ENCODE data around the gene LRP8. TPM values are rescaled to one million over a fixed set of nuclear protein-coding genes. Genes with fewer than 3 reads are reported as not detected.

LRP8 gene
- total and polyA plus RNA-seq, 2 experiments from 2014 or later = 2.4 to 2.7 TPM

DNA sequence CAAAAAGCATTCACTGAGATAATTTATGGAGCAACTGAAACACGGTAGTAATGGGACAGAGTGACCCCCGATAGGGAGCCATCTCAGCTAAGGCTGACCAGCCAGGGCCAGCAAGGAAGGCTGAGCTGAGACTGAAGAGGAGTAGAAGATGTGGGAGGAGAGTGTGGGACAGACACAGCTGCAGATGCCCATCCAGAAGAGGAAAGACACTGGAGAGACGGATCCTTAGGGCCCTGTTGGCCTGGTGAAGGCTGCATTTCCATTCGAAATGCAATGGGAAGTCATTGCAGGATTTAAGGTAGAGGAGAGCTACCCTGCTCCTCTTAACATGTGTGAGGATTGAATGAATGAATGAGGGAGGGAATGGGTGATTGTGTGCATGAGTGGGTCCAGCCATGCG, 44.0 kb upstream of the LRP8 start:
- Histone ChIP-seq H3K9me2 (replicated peaks; ENCODE audit: insufficient read depth) (no peaks in the 10 kb centered on the region), H3K4me1 (ENCODE audit: insufficient read depth) (no peaks in the 10 kb centered on the region), H3K27me3 (peaks cover 3% of the 10 kb centered on the region), H3K9me3 (ENCODE audit: low read depth) (no peaks in the 10 kb centered on the region), H3K4me2 (no peak overlapping the region), H3K36me3 (replicated peaks; ENCODE audit: insufficient read depth, low read depth) (no peaks in the 10 kb centered on the region), H2AFZ (no peak overlapping the region), H3K4me3 (no peak overlapping the region), H3K79me2 (no peaks in the 10 kb centered on the region), H4K20me1 (ENCODE audit: insufficient read depth, poor library complexity, severe bottlenecking) (no peaks in the 10 kb centered on the region), H3K27ac (no peak overlapping the region)
- TF ChIP-seq, protein P1, sequence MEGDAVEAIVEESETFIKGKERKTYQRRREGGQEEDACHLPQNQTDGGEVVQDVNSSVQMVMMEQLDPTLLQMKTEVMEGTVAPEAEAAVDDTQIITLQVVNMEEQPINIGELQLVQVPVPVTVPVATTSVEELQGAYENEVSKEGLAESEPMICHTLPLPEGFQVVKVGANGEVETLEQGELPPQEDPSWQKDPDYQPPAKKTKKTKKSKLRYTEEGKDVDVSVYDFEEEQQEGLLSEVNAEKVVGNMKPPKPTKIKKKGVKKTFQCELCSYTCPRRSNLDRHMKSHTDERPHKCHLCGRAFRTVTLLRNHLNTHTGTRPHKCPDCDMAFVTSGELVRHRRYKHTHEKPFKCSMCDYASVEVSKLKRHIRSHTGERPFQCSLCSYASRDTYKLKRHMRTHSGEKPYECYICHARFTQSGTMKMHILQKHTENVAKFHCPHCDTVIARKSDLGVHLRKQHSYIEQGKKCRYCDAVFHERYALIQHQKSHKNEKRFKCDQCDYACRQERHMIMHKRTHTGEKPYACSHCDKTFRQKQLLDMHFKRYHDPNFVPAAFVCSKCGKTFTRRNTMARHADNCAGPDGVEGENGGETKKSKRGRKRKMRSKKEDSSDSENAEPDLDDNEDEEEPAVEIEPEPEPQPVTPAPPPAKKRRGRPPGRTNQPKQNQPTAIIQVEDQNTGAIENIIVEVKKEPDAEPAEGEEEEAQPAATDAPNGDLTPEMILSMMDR (IDR thresholded peaks at IDR 0.05; ENCODE audit: poor library complexity) = no peak
- TF ChIP-seq EZH2 (IDR thresholded peaks at IDR 0.05; ENCODE audit: borderline replicate concordance) (no peak), EZH2phosphoT487 (IDR thresholded peaks at IDR 0.05; ENCODE audit: low read depth, severe bottlenecking, unreplicated experiment) (no peak)
- no peak for DNase-seq (ENCODE audit: low spot score)
- 95% methylated on average over 5 of the region's 5 CpGs for WGBS (ENCODE audit: low lambda C conversion rate, missing lambda C conversion rate)

DNA sequence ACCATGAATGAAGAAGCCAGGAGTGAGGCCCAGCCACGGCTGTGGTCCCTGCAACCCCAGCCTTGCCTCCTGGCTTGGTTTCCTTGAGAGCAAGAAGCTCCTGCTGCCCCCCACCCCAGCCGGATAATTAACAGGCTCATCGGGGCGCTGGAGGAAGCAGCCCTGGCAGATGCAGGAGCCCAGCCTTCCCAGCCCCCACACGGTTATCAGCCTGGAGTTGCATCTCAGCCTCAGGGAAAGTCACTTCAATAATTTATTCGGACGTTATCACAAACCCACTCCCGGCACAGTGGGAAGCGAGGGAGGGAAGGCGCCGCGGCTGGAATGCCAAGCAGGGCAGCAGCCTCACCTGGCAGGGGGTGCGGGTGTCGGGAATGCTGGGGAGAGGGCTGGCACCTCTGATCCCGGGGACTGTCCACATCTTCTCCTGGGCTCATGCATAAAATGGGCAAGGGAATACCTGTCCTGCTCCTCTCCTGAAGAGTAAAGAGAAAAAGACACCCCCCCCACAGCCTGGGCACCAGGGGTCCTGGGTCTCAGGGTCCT, 43.3 kb upstream of the LRP8 start:
- DNase-seq (ENCODE audit: low spot score) = no peak
- peaks cover 3% of the 10 kb centered on the region for H3K27me3 ChIP-seq
- H3K9me3 ChIP-seq (ENCODE audit: low read depth) = no peaks in the 10 kb centered on the region
- H3K4me2 ChIP-seq = no peak overlapping the region
- no peak overlapping the region for H3K27ac ChIP-seq
- no peaks in the 10 kb centered on the region for H3K4me1 ChIP-seq (ENCODE audit: insufficient read depth)
- H2AFZ ChIP-seq = no peak overlapping the region
- no peak overlapping the region for H3K4me3 ChIP-seq
- no peaks in the 10 kb centered on the region for H3K79me2 ChIP-seq
- no peaks in the 10 kb centered on the region for H3K36me3 ChIP-seq (replicated peaks; ENCODE audit: insufficient read depth, low read depth)
- no peaks in the 10 kb centered on the region for H4K20me1 ChIP-seq (ENCODE audit: insufficient read depth, poor library complexity, severe bottlenecking)
- H3K9me2 ChIP-seq (replicated peaks; ENCODE audit: insufficient read depth) = no peaks in the 10 kb centered on the region
- TF ChIP-seq EZH2 (IDR thresholded peaks at IDR 0.05; ENCODE audit: borderline replicate concordance) = no peak
- 31% methylated on average over 15 of the region's 15 CpGs for WGBS (ENCODE audit: low lambda C conversion rate, missing lambda C conversion rate)

DNA sequence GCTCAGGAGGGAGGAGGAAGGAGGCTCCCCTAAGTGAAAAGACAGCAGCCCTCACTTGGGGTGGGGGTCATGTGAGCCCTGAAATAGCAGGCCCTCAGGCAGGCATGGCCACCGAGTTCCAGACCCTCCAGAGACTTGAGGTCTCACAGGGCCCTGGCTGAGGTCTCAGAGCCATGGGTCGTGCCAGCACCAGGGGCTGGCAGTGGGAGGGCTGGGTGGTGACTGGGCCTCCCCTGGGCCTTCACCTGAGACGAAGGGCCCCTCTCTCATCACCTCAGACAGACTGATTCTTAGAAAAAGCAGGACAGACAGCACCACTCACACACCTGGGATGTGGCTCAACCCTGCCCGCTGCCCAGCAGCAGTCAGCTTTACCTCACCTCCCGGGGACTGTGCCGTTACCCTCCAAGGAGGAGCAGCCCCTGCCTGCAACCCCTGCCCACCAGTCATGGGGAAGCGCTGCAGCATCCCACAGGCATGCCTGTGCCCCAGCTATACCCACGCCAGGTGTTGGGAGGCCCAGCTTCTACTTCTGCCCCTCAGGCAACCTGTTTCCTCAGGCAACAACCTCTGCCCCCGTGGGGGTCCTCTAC, 42.6 kb upstream of the LRP8 start:
- Histone ChIP-seq H4K20me1 (ENCODE audit: insufficient read depth, poor library complexity, severe bottlenecking) (no peaks in the 10 kb centered on the region), H3K27ac (no peak overlapping the region), H3K9me3 (ENCODE audit: low read depth) (no peaks in the 10 kb centered on the region), H3K79me2 (no peaks in the 10 kb centered on the region), H3K27me3 (peaks cover 3% of the 10 kb centered on the region), H3K4me3 (no peak overlapping the region), H3K9me2 (replicated peaks; ENCODE audit: insufficient read depth) (no peaks in the 10 kb centered on the region), H3K36me3 (replicated peaks; ENCODE audit: insufficient read depth, low read depth) (no peaks in the 10 kb centered on the region), H3K4me1 (ENCODE audit: insufficient read depth) (no peaks in the 10 kb centered on the region), H2AFZ (no peak overlapping the region), H3K4me2 (no peak overlapping the region)
- no peak for DNase-seq (ENCODE audit: low spot score)
- TF ChIP-seq EZH2phosphoT487 (IDR thresholded peaks at IDR 0.05; ENCODE audit: low read depth, severe bottlenecking, unreplicated experiment) (no peak), EZH2 (IDR thresholded peaks at IDR 0.05; ENCODE audit: borderline replicate concordance) (no peak)
- TF ChIP-seq, protein P1 (IDR thresholded peaks at IDR 0.05; ENCODE audit: poor library complexity) = no peak
- WGBS (ENCODE audit: low lambda C conversion rate, missing lambda C conversion rate) = 77% methylated on average over 5 of the region's 9 CpGs

DNA sequence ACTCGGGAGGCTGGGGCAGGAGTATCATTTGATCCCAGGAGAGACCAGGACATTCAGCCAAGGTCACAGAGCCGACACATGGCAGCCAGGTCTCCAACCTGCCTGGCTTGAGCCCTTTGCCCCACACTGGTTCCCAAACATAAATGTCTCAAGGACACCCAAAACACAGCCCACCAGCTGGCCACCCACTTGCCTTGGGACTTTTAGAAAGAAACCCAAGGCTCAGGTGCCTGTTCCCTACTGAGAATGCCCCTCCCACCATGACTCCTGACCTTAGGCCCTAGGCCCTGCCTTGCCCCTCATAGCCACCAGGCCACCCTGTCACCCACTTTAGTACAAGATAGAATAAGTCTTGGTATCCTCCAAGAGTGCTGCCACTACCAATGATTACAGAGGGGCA, 41.9 kb upstream of the LRP8 start:
- H4K20me1 ChIP-seq (ENCODE audit: insufficient read depth, poor library complexity, severe bottlenecking) = no peaks in the 10 kb centered on the region
- no peaks in the 10 kb centered on the region for H3K9me3 ChIP-seq (ENCODE audit: low read depth)
- no peak for DNase-seq (ENCODE audit: low spot score)
- no peak overlapping the region for H2AFZ ChIP-seq
- H3K4me2 ChIP-seq = no peak overlapping the region
- H3K4me3 ChIP-seq = no peak overlapping the region
- peaks cover 3% of the 10 kb centered on the region for H3K27me3 ChIP-seq
- H3K79me2 ChIP-seq = no peaks in the 10 kb centered on the region
- no peaks in the 10 kb centered on the region for H3K4me1 ChIP-seq (ENCODE audit: insufficient read depth)
- TF ChIP-seq, protein P1 (IDR thresholded peaks at IDR 0.05; ENCODE audit: poor library complexity) = no peak
- no peak for TF ChIP-seq EZH2 (IDR thresholded peaks at IDR 0.05; ENCODE audit: borderline replicate concordance)
- TF ChIP-seq EZH2phosphoT487 (IDR thresholded peaks at IDR 0.05; ENCODE audit: low read depth, severe bottlenecking, unreplicated experiment) = no peak
- no peak overlapping the region for H3K27ac ChIP-seq
- 89% methylated on average over 2 of the region's 2 CpGs for WGBS (ENCODE audit: low lambda C conversion rate, missing lambda C conversion rate)
- H3K36me3 ChIP-seq (replicated peaks; ENCODE audit: insufficient read depth, low read depth) = no peaks in the 10 kb centered on the region
- no peaks in the 10 kb centered on the region for H3K9me2 ChIP-seq (replicated peaks; ENCODE audit: insufficient read depth)

Data from hepatocyte (in vitro differentiated cells).